Uterus (tissue), 2 donors: ENCODE data around the gene MYO1B.

Source experiments
- POLR2A ChIP-seq, 2 donors: fragments of 450-650 bp; IDR thresholded peaks; one replicate each; pipeline ENCODE4 v1.6.1; 2016; ENCODE audit warnings: antibody characterized with exemption in 2 of 2, mild to moderate bottlenecking in 1 of 2, moderate library complexity in 1 of 2
- TF ChIP-seq, protein P1 (sequence below), 4 experiments: fragments of 200-600 bp in 2 of 4; fragments of 450-650 bp in 2 of 4; sonication (generic) in 2 of 4; IDR thresholded peaks; one replicate each; pipeline ENCODE4 v1.5.1; 2016 to 2019; ENCODE audit warnings: antibody characterized with exemption in 4 of 4, mild to moderate bottlenecking in 2 of 4, moderate library complexity in 1 of 4

GRCh38 chr2:191258996-191259395 is 13.8 kb downstream of the MYO1B start:
- TF ChIP-seq, protein P1, sequence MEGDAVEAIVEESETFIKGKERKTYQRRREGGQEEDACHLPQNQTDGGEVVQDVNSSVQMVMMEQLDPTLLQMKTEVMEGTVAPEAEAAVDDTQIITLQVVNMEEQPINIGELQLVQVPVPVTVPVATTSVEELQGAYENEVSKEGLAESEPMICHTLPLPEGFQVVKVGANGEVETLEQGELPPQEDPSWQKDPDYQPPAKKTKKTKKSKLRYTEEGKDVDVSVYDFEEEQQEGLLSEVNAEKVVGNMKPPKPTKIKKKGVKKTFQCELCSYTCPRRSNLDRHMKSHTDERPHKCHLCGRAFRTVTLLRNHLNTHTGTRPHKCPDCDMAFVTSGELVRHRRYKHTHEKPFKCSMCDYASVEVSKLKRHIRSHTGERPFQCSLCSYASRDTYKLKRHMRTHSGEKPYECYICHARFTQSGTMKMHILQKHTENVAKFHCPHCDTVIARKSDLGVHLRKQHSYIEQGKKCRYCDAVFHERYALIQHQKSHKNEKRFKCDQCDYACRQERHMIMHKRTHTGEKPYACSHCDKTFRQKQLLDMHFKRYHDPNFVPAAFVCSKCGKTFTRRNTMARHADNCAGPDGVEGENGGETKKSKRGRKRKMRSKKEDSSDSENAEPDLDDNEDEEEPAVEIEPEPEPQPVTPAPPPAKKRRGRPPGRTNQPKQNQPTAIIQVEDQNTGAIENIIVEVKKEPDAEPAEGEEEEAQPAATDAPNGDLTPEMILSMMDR (IDR thresholded peaks at IDR 0.05): no peak
- no peak for TF ChIP-seq POLR2A (IDR thresholded peaks at IDR 0.05)
